Lower lobe of right lung (tissue), 2 donors: ENCODE measurements around the gene VAPA. TPM values are rescaled to one million over a fixed set of nuclear protein-coding genes. Genes with fewer than 3 reads are reported as not detected.

ENCODE experiments used
- ATAC-seq, 2 donors: fragments of 200-7000 bp; cut with Tn5 transposase; one replicate each; pipeline ENCODE4 v1.9.1; 2020 to 2022; ENCODE audit warnings: mild to moderate bottlenecking in 2 of 2, moderate library complexity in 2 of 2
- DNase-seq: peaks from one replicate; pipeline ENCODE4 v3.0.0-alpha.2; 2020
- H3K27ac ChIP-seq: fragments of 200-600 bp; one replicate; pipeline ENCODE4 v1.8.0; 2022
- H3K27me3 ChIP-seq: fragments of 200-600 bp; one replicate; pipeline ENCODE4 v1.8.0; 2022; ENCODE audit warnings: low read depth
- H3K36me3 ChIP-seq: fragments of 200-600 bp; one replicate; pipeline ENCODE4 v1.8.0; 2022; ENCODE audit warnings: mild to moderate bottlenecking
- H3K4me1 ChIP-seq: fragments of 200-600 bp; one replicate; pipeline ENCODE4 v1.8.0; 2022
- H3K4me3 ChIP-seq: fragments of 200-600 bp; one replicate; pipeline ENCODE4 v1.8.0; 2022; ENCODE audit warnings: mild to moderate bottlenecking
- H3K9me3 ChIP-seq: fragments of 200-600 bp; one replicate; pipeline ENCODE4 v1.8.0; 2022
- CTCF ChIP-seq: fragments of 200-600 bp; IDR thresholded peaks from one replicate; pipeline ENCODE4 v1.8.0; 2022; ENCODE audit warnings: antibody characterized with exemption, mild to moderate bottlenecking
- intact Hi-C: fragments of 100-400 bp; cut with DNase I; formaldehyde crosslinking; loops from one replicate; pipeline ENCODE4 v1.11.0; 2022
- total RNA-seq: library from RNA; stranded (reverse); fragmentation: NEBNext Ultra II Directional; extraction: Animal tissue kit (Norgen Biotek cat#: 25700); gene quantifications from one replicate; pipeline ENCODE4 v1.2.1, GENCODE V29; 2021
- donor health status: DM: no; HTN: yes; CAD: no; lungs with severe emphysema.

Gene VAPA
- total RNA-seq, 1 donor from 2014 or later = 235 TPM

GRCh38 chr18:9925369-9925768, 11.6 kb downstream of the VAPA start:
- Histone ChIP-seq H3K27ac (no peak overlapping the region), H3K36me3 (no peaks in the 10 kb centered on the region), H3K4me1 (peaks cover 95% of the 10 kb centered on the region), H3K9me3 (no peaks in the 10 kb centered on the region), H3K27me3 (no peaks in the 10 kb centered on the region), H3K4me3 (no peak overlapping the region)
- ATAC-seq (peak in 1 of 2 donors; percentile 36), DNase-seq (no peak)
- no peak for TF ChIP-seq CTCF
- intact Hi-C loops = no loop called here

GRCh38 chr18:9925795-9926194, 12.0 kb downstream of the VAPA start:
- intact Hi-C loops = no loop called here
- Histone ChIP-seq H3K36me3 (no peaks in the 10 kb centered on the region), H3K4me1 (peaks cover 94% of the 10 kb centered on the region), H3K4me3 (no peak overlapping the region), H3K27me3 (no peaks in the 10 kb centered on the region), H3K27ac (no peak overlapping the region), H3K9me3 (no peaks in the 10 kb centered on the region)
- ATAC-seq (no peak), DNase-seq (no peak)
- no peak for TF ChIP-seq CTCF

- Histone ChIP-seq H3K4me1 (peaks cover 94% of the 10 kb centered on the region), H3K36me3 (no peaks in the 10 kb centered on the region), H3K27me3 (no peaks in the 10 kb centered on the region), H3K4me3 (no peak overlapping the region), H3K27ac (no peak overlapping the region), H3K9me3 (no peaks in the 10 kb centered on the region)
- DNase-seq = no peak
- ATAC-seq = peak in 1 of 2 donors; percentile 22
- intact Hi-C loops = no loop called here
- no peak for TF ChIP-seq CTCF
Observed at GRCh38 chr18:9926223-9926894, 12.5 kb downstream of the VAPA start.

- ATAC-seq (no peak), DNase-seq (no peak)
- Histone ChIP-seq H3K27ac (no peak overlapping the region), H3K9me3 (no peaks in the 10 kb centered on the region), H3K4me3 (no peak overlapping the region), H3K36me3 (peaks cover 1% of the 10 kb centered on the region), H3K4me1 (peaks cover 96% of the 10 kb centered on the region), H3K27me3 (no peaks in the 10 kb centered on the region)
- intact Hi-C loops = no loop called here
- TF ChIP-seq CTCF = no peak
Observed at GRCh38 chr18:9926977-9927376, 13.2 kb downstream of the VAPA start.

GRCh38 chr18:9927392-9928063, 13.7 kb downstream of the VAPA start:
- Histone ChIP-seq H3K27me3 (no peaks in the 10 kb centered on the region), H3K9me3 (no peaks in the 10 kb centered on the region), H3K4me3 (no peak overlapping the region), H3K4me1 (peaks cover 97% of the 10 kb centered on the region), H3K27ac (no peak overlapping the region), H3K36me3 (peaks cover 7% of the 10 kb centered on the region)
- ATAC-seq (no peak), DNase-seq (no peak)
- intact Hi-C loops = no loop called here
- no peak for TF ChIP-seq CTCF
